ENCODE results near the gene ARAF. TPM values are rescaled to one million over a fixed set of nuclear protein-coding genes. Genes with fewer than 3 reads are reported as not detected.

The ARAF gene
- total RNA-seq, 1 donor from 2014 or later: 9.2 TPM

DNA sequence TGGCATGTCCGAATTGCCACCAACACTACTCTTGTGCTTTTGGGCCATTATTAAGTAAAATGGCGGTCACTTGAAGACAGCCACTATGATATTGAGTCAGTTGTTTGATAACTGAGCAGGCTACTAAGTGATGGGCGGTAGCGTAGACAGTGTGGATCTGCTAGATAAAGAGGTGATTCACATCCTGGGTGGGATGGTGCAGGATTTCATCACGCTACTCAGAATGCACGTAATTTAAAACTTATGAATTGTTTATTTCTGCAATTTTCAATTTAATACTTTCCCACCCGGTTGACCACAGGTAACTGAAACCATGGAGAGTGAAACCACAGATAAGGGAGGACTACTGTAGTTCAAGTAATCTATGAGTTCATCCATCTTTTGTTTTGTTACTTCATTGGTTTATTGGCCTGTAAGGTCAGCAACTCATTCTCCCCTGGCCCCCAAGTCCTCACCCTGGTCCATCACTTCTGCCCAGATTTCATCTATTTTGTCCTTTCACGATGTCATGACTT is 2.9 kb downstream of the ARAF start:
- no peak for DNase-seq (ENCODE audit: low read depth in 2 of 2)

DNA sequence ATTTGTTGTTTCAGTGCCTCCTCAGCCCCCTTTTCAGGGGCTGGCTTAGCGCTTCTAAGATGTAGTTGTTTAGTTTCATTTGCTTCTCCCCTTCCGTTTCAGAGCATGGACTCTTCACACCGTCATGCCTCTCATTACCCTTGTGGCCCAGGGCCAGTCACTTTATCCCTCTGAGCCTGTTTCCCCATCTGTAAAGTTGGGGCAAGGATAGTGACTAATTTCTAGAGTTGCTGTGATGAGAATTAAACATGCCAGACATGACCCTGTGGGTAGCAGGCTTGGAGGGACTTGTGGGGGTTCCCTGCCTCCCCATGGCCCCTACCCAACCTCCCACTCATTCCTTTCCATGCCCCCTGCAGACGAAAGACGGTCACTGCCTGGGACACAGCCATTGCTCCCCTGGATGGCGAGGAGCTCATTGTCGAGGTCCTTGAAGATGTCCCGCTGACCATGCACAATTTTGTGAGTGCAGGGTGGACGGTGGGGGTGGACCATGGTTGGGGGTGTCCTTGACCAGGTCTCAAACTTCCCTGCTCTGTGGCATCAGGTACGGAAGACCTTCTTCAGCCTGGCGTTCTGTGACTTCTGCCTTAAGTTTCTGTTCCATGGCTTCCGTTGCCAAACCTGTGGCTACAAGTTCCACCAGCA is 3.6 kb downstream of the ARAF start:
- DNase-seq (ENCODE audit: low read depth in 2 of 2): no peak

DNA sequence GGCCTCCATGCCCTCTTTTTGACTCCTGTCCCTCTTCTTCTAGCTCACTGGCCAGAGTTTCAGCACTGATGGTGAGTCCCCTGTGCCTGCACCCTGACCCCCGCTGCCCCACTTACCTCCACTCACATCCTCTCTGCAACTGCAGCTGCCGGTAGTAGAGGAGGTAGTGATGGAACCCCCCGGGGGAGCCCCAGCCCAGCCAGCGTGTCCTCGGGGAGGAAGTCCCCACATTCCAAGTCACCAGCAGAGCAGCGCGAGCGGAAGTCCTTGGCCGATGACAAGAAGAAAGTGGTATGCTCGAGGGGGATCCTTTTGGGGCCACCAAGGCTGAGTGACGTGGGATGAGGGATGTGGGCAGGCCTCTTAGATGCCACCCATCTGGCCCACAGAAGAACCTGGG is 5.8 kb downstream of the ARAF start:
- no peak for DNase-seq (ENCODE audit: low read depth in 2 of 2)

DNA sequence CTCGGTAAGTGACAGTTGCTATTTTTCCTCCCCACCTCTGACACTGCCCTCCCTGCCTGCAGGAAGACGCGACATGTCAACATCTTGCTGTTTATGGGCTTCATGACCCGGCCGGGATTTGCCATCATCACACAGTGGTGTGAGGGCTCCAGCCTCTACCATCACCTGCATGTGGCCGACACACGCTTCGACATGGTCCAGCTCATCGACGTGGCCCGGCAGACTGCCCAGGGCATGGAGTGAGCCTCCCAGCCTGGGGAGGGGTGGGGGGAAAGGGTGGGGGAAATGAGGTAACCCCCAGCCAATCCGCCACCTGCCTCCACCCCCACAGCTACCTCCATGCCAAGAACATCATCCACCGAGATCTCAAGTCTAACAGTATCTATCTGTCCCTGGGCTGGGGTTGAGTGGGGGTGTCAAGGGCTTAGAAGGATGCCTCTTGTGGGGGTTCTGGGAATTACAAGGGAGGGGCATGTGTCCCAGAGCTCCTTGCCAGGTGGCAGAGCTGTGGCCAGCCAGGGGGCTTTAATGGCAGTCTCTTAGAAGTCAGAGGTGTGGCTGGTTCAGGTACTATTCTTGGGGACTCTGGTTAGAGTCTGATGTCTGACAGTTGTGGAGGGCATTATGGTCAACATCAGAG is 7.8 kb downstream of the ARAF start:
- DNase-seq (ENCODE audit: low read depth in 2 of 2): peak in 1 of 2 donors; percentile 23

DNA sequence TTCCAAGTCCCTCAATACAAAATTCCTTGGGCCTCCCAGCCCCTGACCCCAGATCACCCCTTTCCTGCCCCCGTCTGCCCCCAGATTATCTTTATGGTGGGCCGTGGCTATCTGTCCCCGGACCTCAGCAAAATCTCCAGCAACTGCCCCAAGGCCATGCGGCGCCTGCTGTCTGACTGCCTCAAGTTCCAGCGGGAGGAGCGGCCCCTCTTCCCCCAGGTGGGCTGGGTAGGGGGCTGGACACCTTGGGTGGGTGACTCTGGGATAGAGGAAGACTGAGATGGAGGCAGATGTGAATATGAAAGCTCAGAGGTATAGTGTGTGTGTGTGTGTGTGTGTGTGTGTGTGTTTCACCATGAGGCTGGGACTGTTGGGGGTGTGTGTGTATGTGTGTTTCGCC is 9.8 kb downstream of the ARAF start:
- no peak for DNase-seq (ENCODE audit: low read depth in 2 of 2)

DNA sequence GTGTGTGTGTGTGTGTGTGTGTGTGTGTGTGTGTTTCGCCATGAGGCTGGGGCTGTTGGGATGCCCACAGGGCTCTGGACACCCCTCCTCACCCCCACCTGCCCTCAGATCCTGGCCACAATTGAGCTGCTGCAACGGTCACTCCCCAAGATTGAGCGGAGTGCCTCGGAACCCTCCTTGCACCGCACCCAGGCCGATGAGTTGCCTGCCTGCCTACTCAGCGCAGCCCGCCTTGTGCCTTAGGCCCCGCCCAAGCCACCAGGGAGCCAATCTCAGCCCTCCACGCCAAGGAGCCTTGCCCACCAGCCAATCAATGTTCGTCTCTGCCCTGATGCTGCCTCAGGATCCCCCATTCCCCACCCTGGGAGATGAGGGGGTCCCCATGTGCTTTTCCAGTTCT is 10.2 kb downstream of the ARAF start:
- no peak for DNase-seq (ENCODE audit: low read depth in 2 of 2)

DNA sequence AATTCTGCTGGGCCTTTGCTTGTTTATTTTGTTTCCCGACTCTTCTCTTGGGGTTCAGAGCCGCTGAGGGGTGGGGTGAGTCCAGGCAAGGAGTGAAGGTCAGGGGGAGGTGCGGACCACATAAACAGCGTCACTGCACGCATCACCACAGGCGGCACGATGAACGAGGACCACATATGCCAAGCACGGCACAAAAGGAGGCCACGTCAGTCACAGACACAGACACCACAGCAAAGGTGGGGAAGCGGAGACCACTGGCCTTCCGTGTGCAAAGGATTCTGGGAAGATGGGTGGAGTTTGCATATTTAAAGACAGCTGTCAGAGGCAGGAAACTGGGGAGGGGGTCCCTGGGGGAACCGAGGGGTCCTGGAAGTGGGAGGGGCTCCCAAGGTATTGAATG is 10.9 kb downstream of the ARAF start:
- no peak for DNase-seq (ENCODE audit: low read depth in 2 of 2)

DNA sequence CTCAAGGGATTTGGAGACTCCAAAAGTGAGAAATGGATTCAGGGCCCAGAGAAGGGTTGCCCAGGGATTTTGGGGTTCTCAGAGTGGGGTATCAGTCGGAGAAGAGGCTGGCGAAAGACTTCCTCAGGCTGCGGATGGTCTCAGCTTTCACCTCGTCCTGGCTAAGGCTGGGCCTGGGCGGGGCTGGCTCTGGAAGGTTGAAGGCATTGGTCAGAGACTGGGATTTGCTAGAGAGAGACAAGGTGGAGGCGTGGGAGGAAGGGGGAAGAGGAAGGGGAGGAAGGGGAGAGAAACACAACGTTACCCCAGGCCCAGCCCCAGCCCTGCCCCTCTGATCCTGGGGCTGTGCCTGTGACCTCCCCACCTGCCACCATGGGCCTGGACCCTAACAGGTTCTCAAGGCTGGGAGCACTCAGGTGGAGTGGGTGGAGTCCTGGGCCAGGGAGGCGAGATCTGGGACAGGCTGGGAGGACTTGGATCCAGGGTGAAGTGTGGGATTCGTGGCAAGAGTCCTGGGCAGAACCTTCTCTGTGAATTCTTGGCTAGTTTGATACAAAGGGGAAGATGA is 11.9 kb downstream of the ARAF start:
- DNase-seq (ENCODE audit: low read depth in 2 of 2): no peak

DNA sequence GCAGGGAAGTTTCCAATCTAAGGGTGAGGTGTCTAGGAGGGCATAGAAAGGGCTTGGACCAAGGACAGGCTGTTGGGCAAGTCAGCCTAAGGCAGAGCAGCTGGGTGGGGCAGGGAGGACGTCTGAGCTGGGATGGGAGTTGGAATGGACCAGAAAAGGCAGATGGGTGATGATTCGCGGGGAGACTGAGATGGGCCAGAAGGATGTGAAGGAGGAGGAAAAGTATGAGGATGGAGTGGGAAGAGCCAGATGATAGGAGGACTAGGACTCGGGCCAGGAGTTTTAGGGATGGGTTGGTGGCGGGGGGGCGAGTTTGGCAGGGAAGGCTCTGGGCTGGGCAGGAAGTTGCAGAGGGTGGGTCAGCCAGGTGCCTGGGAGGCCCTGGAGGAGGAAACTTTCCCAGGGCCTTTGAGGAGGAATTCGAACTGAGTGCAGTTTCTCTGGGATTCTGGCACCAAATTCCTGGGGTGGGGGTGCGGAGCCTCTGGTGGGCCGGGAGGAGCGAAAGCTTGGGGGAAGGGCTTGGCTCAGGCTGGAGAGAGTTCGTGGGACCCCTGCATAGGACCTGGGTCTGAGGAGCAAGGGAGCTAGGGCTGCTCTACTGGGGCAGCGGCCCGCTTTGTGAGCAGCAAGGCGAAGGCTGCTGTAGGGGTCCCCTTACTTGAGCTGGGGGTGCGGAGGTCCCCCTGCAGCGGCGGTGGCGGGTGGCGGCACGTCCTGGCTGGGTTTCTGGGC is 12.5 kb downstream of the ARAF start:
- DNase-seq (ENCODE audit: low read depth in 2 of 2): no peak

DNA sequence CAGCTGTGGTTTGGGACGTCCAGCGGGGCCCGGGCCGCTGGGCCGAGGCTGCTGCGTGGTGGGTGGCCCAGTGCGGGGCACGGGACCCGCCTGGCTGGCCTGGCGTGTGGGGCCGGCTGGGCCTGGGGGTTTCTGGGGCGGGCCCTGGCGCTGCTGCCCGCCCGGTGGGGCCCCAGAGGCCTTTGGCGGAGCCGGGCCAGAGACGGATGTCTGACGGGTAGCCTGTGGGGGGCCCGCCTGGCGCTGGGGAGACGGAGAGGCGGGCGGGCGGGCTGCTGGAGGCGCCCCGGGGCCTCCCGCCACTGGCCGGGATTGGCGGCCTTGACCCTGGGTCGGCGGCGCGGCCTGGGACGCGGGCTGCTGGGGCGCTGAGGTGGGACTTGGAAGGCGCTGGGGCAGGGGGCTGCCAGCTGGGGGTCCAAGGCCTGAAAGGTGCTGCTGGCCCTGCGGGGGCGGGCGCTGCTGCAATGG is 13.1 kb downstream of the ARAF start:
- no peak for DNase-seq (ENCODE audit: low read depth in 2 of 2)

DNA sequence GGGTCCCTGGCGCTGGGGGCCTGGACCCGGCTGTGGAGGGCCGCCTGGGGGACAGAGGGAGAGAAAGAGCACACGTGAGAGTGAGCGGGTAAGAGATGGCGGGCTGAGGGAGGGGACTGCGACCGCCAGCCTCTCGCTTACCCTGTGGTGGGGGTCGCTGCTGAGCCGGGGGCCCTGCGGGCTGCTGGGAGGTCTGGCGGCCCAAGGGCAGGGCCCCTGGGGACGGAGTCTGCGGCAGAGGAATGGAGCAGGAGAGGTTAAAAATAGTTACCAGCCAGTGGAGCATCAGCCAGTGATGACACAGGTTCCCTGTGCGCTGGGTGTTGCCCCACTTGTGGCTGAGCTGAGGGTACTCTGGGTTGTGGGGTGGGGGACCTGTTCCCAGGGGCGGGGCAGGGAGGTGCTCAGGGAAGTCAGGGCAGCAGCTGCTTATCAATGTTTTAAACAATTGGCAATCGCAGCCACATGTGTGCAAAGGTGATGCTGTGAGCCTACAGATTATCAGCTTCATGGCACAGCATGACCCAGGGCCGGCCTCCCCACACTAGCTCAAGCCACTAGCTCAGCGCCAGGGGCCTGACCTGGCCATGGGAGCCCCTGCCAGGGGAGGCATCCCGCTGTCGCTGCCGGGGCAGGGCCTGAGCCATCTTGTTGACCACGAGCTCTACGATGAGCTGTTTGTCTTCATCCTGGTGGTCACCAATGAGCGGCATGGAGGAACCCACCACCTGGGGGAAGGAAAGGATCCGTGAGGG is 13.7 kb downstream of the ARAF start:
- no peak for DNase-seq (ENCODE audit: low read depth in 2 of 2)

DNA sequence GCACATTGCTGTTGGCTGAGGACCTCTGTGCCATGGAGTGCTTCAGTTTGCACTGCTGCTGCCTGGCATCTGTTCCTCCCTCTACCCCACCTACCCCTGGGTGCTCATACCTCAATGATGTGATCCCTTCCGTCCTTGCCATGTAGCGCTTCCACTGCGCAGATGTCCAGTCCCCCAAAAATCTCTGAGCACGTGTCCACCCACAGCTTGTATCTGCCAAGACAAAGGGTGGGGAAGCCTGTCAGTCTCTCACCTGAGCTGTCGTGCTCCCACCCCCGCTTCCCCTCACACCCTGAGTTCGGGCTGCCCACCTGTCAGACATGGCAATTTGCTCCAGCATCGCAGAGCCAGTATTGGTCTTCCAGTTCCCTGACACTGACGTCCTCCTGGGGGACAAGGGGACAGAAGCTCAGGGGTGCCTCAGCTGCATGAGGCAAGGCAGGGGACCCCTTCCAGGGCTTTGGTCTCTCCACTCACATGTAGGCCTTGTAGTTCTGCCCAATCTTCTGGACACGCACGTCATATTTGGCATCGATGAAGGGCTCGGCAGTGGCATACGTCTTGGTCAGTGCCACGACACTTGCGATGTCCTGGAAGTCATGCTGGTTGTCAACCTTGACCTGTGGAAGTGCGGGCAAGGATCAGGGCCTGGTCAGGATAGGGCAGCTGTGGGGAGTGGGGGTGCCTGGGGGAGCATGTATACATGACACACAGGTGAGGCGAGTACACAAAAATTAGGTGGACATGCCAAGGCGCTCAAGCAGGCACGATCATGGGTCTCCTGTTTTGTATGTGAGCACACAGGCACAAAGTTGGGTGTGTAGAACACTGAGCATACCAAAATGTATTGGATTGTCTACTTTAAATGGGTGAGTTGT is 15.3 kb downstream of the ARAF start:
- DNase-seq (ENCODE audit: low read depth in 2 of 2): no peak

DNA sequence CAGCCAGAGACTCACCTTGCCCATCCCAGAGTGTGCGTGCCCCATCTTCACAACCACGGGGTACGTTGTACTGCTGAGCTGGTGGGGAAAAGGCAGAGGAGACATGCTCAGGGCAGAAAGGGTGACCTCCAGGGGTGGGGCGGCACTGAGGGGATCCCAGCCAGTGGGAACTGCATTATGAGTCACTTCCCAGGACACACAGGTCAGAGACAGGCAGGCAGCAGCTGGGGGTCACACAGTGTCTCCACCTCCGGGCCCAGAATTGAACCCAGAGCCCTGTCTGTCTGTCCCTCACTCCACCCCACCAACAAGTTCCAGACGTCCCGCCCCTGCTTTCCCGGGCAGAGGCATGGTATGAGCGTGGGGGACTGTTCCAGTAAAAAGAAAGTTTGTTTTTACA is 16.4 kb downstream of the ARAF start:
- peak in 1 of 2 donors; percentile 22 for DNase-seq (ENCODE audit: low read depth in 2 of 2)

DNA sequence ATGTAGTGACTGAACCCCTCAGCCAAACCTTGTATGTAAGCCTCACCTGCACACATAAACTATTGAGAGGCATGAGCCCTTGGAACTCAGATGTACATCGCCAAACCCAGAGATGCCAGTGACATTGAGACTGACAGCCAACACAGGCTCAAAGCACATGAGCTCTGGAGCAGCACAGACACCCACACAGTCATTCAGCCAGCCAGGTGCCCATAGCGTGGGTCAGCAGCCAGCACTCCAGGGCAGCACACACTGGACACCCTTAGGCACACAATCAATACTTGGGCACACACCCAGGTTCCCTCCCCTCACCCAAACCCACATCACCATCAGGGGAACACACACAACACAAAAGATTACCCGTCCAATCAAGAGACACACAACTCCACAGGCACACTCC is 16.9 kb downstream of the ARAF start:
- DNase-seq (ENCODE audit: low read depth in 2 of 2): no peak

DNA sequence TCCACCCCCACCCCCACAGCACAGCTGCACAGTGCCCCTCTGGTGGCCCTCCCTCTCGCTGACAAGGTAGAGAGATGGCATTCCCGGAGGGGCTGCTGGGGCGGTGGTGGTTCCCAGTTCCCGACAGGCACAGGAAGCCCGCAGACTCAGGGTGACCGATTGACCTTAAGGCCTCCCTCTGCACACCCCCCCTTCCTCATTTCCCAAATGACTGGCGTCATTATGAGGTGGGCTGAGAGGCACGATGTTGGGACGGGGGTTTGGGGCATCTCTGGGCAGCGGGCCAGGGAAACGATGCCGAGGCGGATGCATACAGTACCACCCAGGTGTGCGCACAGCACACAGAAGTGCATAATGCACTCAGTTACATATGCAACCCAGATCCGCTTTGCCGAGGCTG is 17.7 kb downstream of the ARAF start:
- DNase-seq (ENCODE audit: low read depth in 2 of 2): no peak

DNA sequence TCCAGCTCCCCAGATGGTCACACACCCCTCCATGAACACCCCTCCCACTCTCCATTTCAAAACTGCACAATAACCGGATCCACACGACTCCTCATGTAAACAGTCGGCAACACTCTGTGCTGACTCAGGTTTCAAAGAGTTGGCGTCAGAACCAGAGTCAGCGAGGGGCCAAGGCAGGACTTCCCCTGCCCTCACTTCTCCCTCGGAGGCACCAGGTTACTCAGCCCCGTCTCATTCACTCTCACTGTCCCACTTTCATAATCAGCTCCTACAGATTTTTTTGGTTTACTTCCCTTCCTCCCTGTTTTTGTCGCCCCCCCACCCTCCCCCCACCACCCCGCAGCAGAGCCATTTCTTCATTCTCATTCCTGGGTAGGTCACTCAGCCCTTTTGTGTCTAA is 18.5 kb downstream of the ARAF start:
- peak; percentile 16 to 78 for DNase-seq (ENCODE audit: low read depth in 2 of 2)

DNA sequence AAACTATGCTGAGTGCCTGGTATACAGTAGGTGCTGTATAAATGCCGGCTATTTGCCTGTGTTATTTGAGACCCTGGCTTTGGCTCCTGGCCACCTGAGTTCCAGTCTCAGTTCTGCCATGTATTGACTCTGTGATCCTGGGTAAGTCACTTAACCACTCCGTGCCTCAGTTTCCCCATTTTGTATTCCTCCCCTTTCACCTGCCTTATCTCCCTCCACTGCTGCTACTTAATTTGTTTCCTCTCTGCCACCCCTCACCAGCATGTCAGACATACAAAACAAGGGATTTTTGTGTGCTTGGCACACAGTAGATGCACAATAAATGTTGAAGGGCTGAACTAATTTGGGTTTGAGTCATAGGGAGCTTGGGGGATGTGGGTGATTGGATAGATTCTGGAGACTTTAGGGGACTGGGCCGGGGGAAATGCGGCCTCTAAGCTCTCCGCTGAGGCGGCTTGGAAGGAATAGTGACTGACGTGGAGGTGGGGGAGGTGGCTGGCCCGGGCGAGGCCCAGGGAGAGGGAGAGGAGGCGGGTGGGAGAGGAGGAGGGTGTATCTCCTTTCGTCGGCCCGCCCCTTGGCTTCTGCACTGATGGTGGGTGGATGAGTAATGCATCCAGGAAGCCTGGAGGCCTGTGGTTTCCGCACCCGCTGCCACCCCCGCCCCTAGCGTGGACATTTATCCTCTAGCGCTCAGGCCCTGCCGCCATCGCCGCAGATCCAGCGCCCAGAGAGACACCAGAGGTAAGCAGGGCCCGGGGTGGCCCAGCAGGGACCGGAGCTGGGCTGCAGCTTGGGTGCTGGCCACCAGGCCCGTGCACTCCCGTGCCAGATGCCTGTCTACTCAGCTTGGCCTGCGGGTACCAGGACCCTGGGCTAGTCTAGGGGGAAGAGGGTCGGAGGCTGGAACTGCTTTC is 21.0 kb downstream of the ARAF start, which contains the start of gene TIMP1:
Gene TIMP1 (plus strand): TSS at position 706 of the 917 bp plus-strand sequence. CDS start 980 bp downstream, outside the sequence.
- peak; percentile 63 to 92 for DNase-seq (ENCODE audit: low read depth in 2 of 2)

DNA sequence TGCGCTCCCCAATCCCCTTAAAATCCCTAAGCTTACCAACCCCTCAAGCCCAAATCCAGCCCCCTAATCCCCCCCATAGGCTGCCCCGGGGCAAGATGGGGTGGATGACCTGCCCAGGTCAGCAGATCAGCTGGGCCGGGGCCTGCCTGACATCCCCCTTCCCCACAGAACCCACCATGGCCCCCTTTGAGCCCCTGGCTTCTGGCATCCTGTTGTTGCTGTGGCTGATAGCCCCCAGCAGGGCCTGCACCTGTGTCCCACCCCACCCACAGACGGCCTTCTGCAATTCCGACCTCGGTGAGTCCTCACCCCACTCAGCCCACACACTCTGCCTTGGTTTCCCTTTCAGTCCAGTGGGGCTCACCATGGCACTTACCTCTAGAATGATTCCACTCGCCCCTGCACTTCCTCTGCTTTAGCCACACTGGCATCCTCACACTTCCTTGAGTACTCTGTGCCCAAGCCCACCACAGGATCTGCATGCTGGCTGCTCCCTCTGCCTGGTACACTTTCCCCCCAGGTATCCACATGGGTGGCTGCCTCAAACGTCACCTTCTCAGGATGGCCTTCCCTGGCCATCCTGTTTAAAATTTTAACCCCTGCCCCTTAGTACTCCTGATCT is 22.3 kb downstream of the ARAF start:
- no peak for DNase-seq (ENCODE audit: low read depth in 2 of 2)

DNA sequence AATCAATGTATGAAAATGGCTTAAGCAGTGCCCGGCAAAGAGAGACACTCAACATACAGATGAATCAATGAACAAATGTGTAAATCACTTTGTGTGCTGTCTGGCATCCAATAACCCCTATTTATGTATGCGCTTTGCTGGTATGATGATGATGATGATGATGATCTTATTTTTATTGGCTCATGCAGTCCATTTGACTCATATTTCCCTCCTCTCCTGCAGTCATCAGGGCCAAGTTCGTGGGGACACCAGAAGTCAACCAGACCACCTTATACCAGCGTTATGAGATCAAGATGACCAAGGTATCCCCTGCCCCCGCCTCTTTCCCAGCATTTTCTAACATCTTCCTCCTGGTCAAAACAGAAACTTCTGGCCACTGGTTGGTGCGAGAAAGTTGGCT is 23.7 kb downstream of the ARAF start:
- peak in 1 of 2 donors; percentile 5 for DNase-seq (ENCODE audit: low read depth in 2 of 2)

Measured in dermis microvascular lymphatic vessel endothelial cell (primary cell).